Right atrium auricular region (tissue), 2 donors: ENCODE data around the gene PPP1R9B. TPM values are rescaled to one million over a fixed set of nuclear protein-coding genes. Genes with fewer than 3 reads are reported as not detected.

Experiments
- DNase-seq: peaks from one replicate; pipeline ENCODE4 v3.0.0-alpha.2; 2019; ENCODE audit warnings: low spot score
- H3K27ac ChIP-seq, 2 donors: fragments of 200-600 bp; sonication (generic); 1 replicate in 1 of 2; 2 replicates in 1 of 2; pipeline ENCODE4 v1.5.1; 2016 to 2019
- H3K27me3 ChIP-seq, 2 donors: fragments of 200-600 bp; sonication (generic); one replicate each; pipeline versions ENCODE4 v1.5.1 to v1.6.0; 2017 to 2019
- H3K36me3 ChIP-seq: fragments of 200-600 bp; sonication (generic); one replicate; pipeline ENCODE4 v1.5.1; 2016
- H3K4me1 ChIP-seq, 2 donors: fragments of 200-600 bp; sonication (generic); one replicate each; pipeline versions ENCODE4 v1.5.1 to v1.6.0; 2017 to 2019
- H3K4me3 ChIP-seq, 2 donors: fragments of 200-600 bp; sonication (generic); 1 replicate in 1 of 2; 2 replicates in 1 of 2; pipeline ENCODE4 v1.5.1; 2017 to 2019; ENCODE audit warnings: mild to moderate bottlenecking in 1 of 2, moderate library complexity in 1 of 2
- H3K9me3 ChIP-seq, 2 donors: fragments of 200-600 bp; sonication (generic); one replicate each; pipeline ENCODE4 v1.5.1; 2019
- CTCF ChIP-seq, 2 donors: fragments of 200-600 bp; sonication (generic); IDR thresholded peaks; one replicate each; pipeline ENCODE4 v1.5.1; 2019; ENCODE audit warnings: antibody characterized with exemption in 2 of 2
- total RNA-seq, 2 donors: library from RNA; depleted of rRNA; stranded (reverse); fragments of >200 nt; gene quantifications; one replicate each; pipeline ENCODE4 v1.1.0, GENCODE V29; 2016

The PPP1R9B gene
- total RNA-seq, 2 donors from 2014 or later = 16.9 to 24.2 TPM

- H3K27me3 ChIP-seq = no peaks in the 10 kb centered on the region
- H3K4me1 ChIP-seq = peaks cover 0 to 48% of the 10 kb centered on the region in 2 donors
- no peak for TF ChIP-seq CTCF (IDR thresholded peaks at IDR 0.05)
- DNase-seq = peak; percentile 98
- H3K27ac ChIP-seq = peak within 1 kb of the TSS; percentile 94 to 96
- peaks cover 27% of the 10 kb centered on the region for H3K36me3 ChIP-seq
- H3K9me3 ChIP-seq = no peaks in the 10 kb centered on the region
- peak within 1 kb of the TSS; percentile 78 to 95 for H3K4me3 ChIP-seq
These were observed 55.5 kb downstream of the PPP1R9B start, which contains the start of gene PDK2 for GRCh38 chr17:50094753-50095619. PDK2 (plus strand) TSS chr17:50095351; CDS start chr17:50095436, 85 bp downstream.

- peak; percentile 96 for DNase-seq
- H3K27me3 ChIP-seq = no peaks in the 10 kb centered on the region
- peaks cover 23% of the 10 kb centered on the region for H3K36me3 ChIP-seq
- H3K4me1 ChIP-seq = peaks cover 0 to 41% of the 10 kb centered on the region in 2 donors
- peak overlapping the region; percentile 94 to 96 for H3K27ac ChIP-seq
- peak overlapping the region; percentile 78 to 95 for H3K4me3 ChIP-seq
- peak; percentile 97 to 98 for TF ChIP-seq CTCF (IDR thresholded peaks at IDR 0.05)
- no peaks in the 10 kb centered on the region for H3K9me3 ChIP-seq
These were observed 56.2 kb downstream of the PPP1R9B start for GRCh38 chr17:50094243-50094752.

GRCh38 chr17:50093807-50094206 is 56.7 kb downstream of the PPP1R9B start:
- no peak for TF ChIP-seq CTCF (IDR thresholded peaks at IDR 0.05)
- peak overlapping the region; percentile 94 to 96 for H3K27ac ChIP-seq
- H3K36me3 ChIP-seq = peaks cover 23% of the 10 kb centered on the region
- H3K9me3 ChIP-seq = no peaks in the 10 kb centered on the region
- DNase-seq = no peak
- H3K27me3 ChIP-seq = no peaks in the 10 kb centered on the region
- H3K4me1 ChIP-seq = peaks cover 0 to 36% of the 10 kb centered on the region in 2 donors
- H3K4me3 ChIP-seq = no peak overlapping the region

GRCh38 chr17:50093246-50093645 is 57.2 kb downstream of the PPP1R9B start:
- DNase-seq = no peak
- no peak overlapping the region for H3K27ac ChIP-seq
- H3K4me1 ChIP-seq = peaks cover 0 to 31% of the 10 kb centered on the region in 2 donors
- H3K36me3 ChIP-seq = peaks cover 23% of the 10 kb centered on the region
- no peaks in the 10 kb centered on the region for H3K27me3 ChIP-seq
- TF ChIP-seq CTCF (IDR thresholded peaks at IDR 0.05) = no peak
- H3K4me3 ChIP-seq = no peak overlapping the region
- no peaks in the 10 kb centered on the region for H3K9me3 ChIP-seq

- TF ChIP-seq CTCF (IDR thresholded peaks at IDR 0.05) = no peak
- Histone ChIP-seq H3K9me3 (no peaks in the 10 kb centered on the region), H3K4me3 (no peak overlapping the region), H3K27ac (no peak overlapping the region), H3K4me1 (peaks cover 0 to 18% of the 10 kb centered on the region in 2 donors), H3K27me3 (no peaks in the 10 kb centered on the region), H3K36me3 (peaks cover 18% of the 10 kb centered on the region)
- DNase-seq = no peak
These were observed 58.6 kb downstream of the PPP1R9B start for GRCh38 chr17:50091918-50092285.
